H1 (cell line): Measurements from ENCODE around the gene MACROD2. TPM values are rescaled to one million over a fixed set of nuclear protein-coding genes. Genes with fewer than 3 reads are reported as not detected.

Experiments used
- CTCF ChIA-PET: fragments of 300-600 bp; sonication (Branson Sonifier 250); formaldehyde crosslinking; loops from one replicate; lab custom pipeline; 2021; ENCODE audit not compliant: partially characterized antibody; lab: Charles Lee
- POLR2A ChIA-PET: fragments of 300-600 bp; sonication (Branson Sonifier 250); formaldehyde crosslinking; loops from one replicate; lab custom pipeline; 2021; ENCODE audit warnings: inconsistent platforms; ENCODE audit not compliant: partially characterized antibody; lab: Charles Lee
- DNase-seq, 2 experiments: peaks; one replicate each; pipeline versions ENCODE4 v3.0.0 to v3.0.0-alpha.2; 2010 to 2022; ENCODE audit warnings: low spot score in 2 of 2, low read depth in 1 of 2, mixed read lengths in 1 of 2
- FAIRE-seq: peaks from 2 replicates; lab custom pipeline; 2011; peaks lifted over from hg19 to GRCh38; lab: Jason Lieb, UNC
- H2AFZ ChIP-seq: 2 replicates; pipeline ENCODE4 v1.8.1; 2012; ENCODE audit warnings: low read length, inconsistent platforms
- H2AK5ac ChIP-seq: 2 replicates; pipeline ENCODE4 v1.6.1; 2013; ENCODE audit warnings: low read depth, low read length
- H2BK120ac ChIP-seq: replicated peaks from 2 replicates; pipeline ENCODE3; 2013; ENCODE audit warnings: low read depth, low read length, inconsistent platforms
- H2BK12ac ChIP-seq: 2 replicates; pipeline ENCODE4 v1.6.1; 2013; ENCODE audit warnings: low read depth, low read length
- H2BK15ac ChIP-seq: 2 replicates; pipeline ENCODE4 v1.6.1; 2013; ENCODE audit warnings: low read length
- H2BK20ac ChIP-seq: 2 replicates; pipeline ENCODE4 v1.6.1; 2013; ENCODE audit warnings: low read length
- H2BK5ac ChIP-seq: 2 replicates; pipeline ENCODE4 v1.6.1; 2013; ENCODE audit warnings: low read depth, low read length
- H3K14ac ChIP-seq: 2 replicates; pipeline ENCODE4 v1.6.1; 2013; ENCODE audit warnings: inconsistent platforms; ENCODE audit not compliant: insufficient read length
- H3K18ac ChIP-seq: 2 replicates; pipeline ENCODE4 v1.6.1; 2013; ENCODE audit warnings: low read length; ENCODE audit errors: extremely low read depth
- H3K23ac ChIP-seq: 2 replicates; pipeline ENCODE4 v1.6.1; 2013; ENCODE audit warnings: inconsistent platforms; ENCODE audit not compliant: insufficient read length
- H3K23me2 ChIP-seq: 2 replicates; pipeline ENCODE4 v1.6.1; 2013; ENCODE audit warnings: low read depth, low read length
- H3K27ac ChIP-seq: 2 replicates; pipeline ENCODE4 v1.6.1; 2011; ENCODE audit warnings: low read depth, low read length, inconsistent platforms
- H3K27me3 ChIP-seq, 4 experiments: replicated peaks in 1 of 4; 1 replicate in 1 of 4; 2 replicates in 3 of 4; pipeline versions ENCODE4 v1.6.1 to v1.8.1; 2011 to 2013; ENCODE audit warnings: low read length in 3 of 4, mild to moderate bottlenecking in 3 of 4, inconsistent platforms in 2 of 4, mixed read lengths in 2 of 4, moderate library complexity in 1 of 4; ENCODE audit not compliant: control insufficient read depth in 3 of 4, insufficient read depth in 3 of 4; ENCODE audit errors: extremely low read depth in 1 of 4
- H3K36me3 ChIP-seq, 4 experiments: 2 replicates each; pipeline versions ENCODE4 v1.6.1 to v1.8.1; 2011 to 2013; ENCODE audit warnings: mild to moderate bottlenecking in 4 of 4, low read length in 3 of 4, moderate library complexity in 2 of 4, control low read depth in 1 of 4, inconsistent platforms in 1 of 4; ENCODE audit not compliant: insufficient read depth in 4 of 4, control insufficient read depth in 2 of 4
- H3K4ac ChIP-seq: replicated peaks from 2 replicates; pipeline ENCODE3; 2013; ENCODE audit warnings: low read length, low read depth, mixed read lengths, inconsistent platforms; ENCODE audit not compliant: insufficient read length
- H3K4me1 ChIP-seq, 4 experiments: replicated peaks in 1 of 4; 1 replicate in 1 of 4; 2 replicates in 3 of 4; pipeline versions ENCODE4 v1.6.1 to v1.8.1; 2011 to 2013; ENCODE audit warnings: low read length in 3 of 4, inconsistent platforms in 2 of 4, mixed read lengths in 1 of 4; ENCODE audit not compliant: insufficient read depth in 4 of 4, control insufficient read depth in 3 of 4
- H3K4me2 ChIP-seq, 2 experiments: 2 replicates each; pipeline versions ENCODE4 v1.6.1 to v1.8.1; 2011 to 2013; ENCODE audit warnings: low read depth in 2 of 2, low read length in 2 of 2, control low read depth in 1 of 2, inconsistent platforms in 1 of 2, mild to moderate bottlenecking in 1 of 2; ENCODE audit not compliant: insufficient read depth in 1 of 2
- H3K4me3 ChIP-seq, 4 experiments: fragments of 200-600, 300-600 bp in 1 of 4; sonication (generic), shearing (Covaris generic), sonication (Bioruptor Twin) in 1 of 4; 2 replicates each; pipeline versions ENCODE4 v1.5.1 to v1.8.1; 2011 to 2016; ENCODE audit warnings: low read length in 4 of 4, low read depth in 3 of 4, control low read depth in 2 of 4, inconsistent platforms in 2 of 4, mild to moderate bottlenecking in 2 of 4, mixed read lengths in 1 of 4, moderate library complexity in 1 of 4; ENCODE audit not compliant: insufficient read depth in 2 of 4; ENCODE audit errors: extremely low read depth in 1 of 4
- H3K56ac ChIP-seq: replicated peaks from 2 replicates; pipeline ENCODE3; 2013; ENCODE audit warnings: low read depth, mild to moderate bottlenecking, mixed read lengths, low read length, inconsistent platforms; ENCODE audit not compliant: insufficient read length
- H3K79me1 ChIP-seq: 2 replicates; pipeline ENCODE4 v1.6.1; 2013; ENCODE audit warnings: low read depth, low read length, control low read depth
- H3K79me2 ChIP-seq, 2 experiments: 2 replicates each; pipeline versions ENCODE4 v1.6.1 to v1.8.1; 2012 to 2013; ENCODE audit warnings: low read length in 2 of 2, mild to moderate bottlenecking in 2 of 2, inconsistent platforms in 1 of 2; ENCODE audit not compliant: insufficient read depth in 2 of 2, control insufficient read depth in 1 of 2
- H3K9ac ChIP-seq, 4 experiments: replicated peaks in 1 of 4; 1 replicate in 1 of 4; 2 replicates in 3 of 4; pipeline versions ENCODE4 v1.6.1 to v1.8.1; 2011 to 2013; ENCODE audit warnings: low read depth in 3 of 4, low read length in 3 of 4, control low read depth in 2 of 4, mild to moderate bottlenecking in 2 of 4, moderate library complexity in 2 of 4, inconsistent platforms in 1 of 4; ENCODE audit errors: extremely low read depth in 1 of 4
- H3K9me3 ChIP-seq, 2 experiments: 2 replicates each; pipeline versions ENCODE4 v1.6.1 to v1.8.1; 2012 to 2013; ENCODE audit warnings: mild to moderate bottlenecking in 2 of 2, moderate library complexity in 2 of 2, control low read depth in 1 of 2, inconsistent platforms in 1 of 2, low read depth in 1 of 2, low read length in 1 of 2, mixed read lengths in 1 of 2; ENCODE audit not compliant: insufficient read depth in 2 of 2
- H4K20me1 ChIP-seq, 2 experiments: replicated peaks in 1 of 2; 2 replicates each; pipeline versions ENCODE3 to v1.8.1; 2011 to 2013; ENCODE audit warnings: inconsistent platforms in 2 of 2, low read length in 2 of 2, mild to moderate bottlenecking in 1 of 2; ENCODE audit not compliant: insufficient read depth in 2 of 2, control insufficient read depth in 1 of 2
- H4K5ac ChIP-seq: 2 replicates; pipeline ENCODE4 v1.6.1; 2013; ENCODE audit warnings: low read length, low read depth, mixed read lengths, inconsistent platforms; ENCODE audit not compliant: insufficient read length
- H4K8ac ChIP-seq: 2 replicates; pipeline ENCODE4 v1.8.0; 2013; ENCODE audit warnings: mild to moderate bottlenecking, moderate library complexity, low read length, inconsistent platforms; ENCODE audit not compliant: insufficient read depth; ENCODE audit errors: extremely low read depth
- H4K91ac ChIP-seq: replicated peaks from 2 replicates; pipeline ENCODE3; 2013; ENCODE audit warnings: low read length, mixed read lengths, inconsistent platforms; ENCODE audit not compliant: insufficient read length
- BCL11A ChIP-seq, 2 experiments: IDR thresholded peaks; one replicate each; pipeline ENCODE4 v1.6.1; 2011; ENCODE audit warnings: low read depth in 2 of 2, low read length in 2 of 2, mild to moderate bottlenecking in 2 of 2
- CTBP2 ChIP-seq: IDR thresholded peaks from 2 replicates; pipeline ENCODE4 v1.7.0; 2011; ENCODE audit warnings: borderline replicate concordance, mild to moderate bottlenecking, moderate library complexity, mixed read lengths, low read length; ENCODE audit not compliant: insufficient read depth, insufficient read length
- POLR2A ChIP-seq, 2 experiments: IDR thresholded peaks; 1 replicate in 1 of 2; 2 replicates in 1 of 2; pipeline ENCODE4 v1.6.1; 2011; ENCODE audit warnings: low read depth in 2 of 2, low read length in 2 of 2, mild to moderate bottlenecking in 2 of 2; ENCODE audit errors: control extremely low read depth in 1 of 2
- RAD21 ChIP-seq, 2 experiments: IDR thresholded peaks in 1 of 2; conservative IDR thresholded peaks in 1 of 2; 2 replicates each; pipeline ENCODE4 v1.6.1; 2011; ENCODE audit warnings: low read depth in 2 of 2, low read length in 2 of 2, improper control_type of control experiment in 1 of 2, inconsistent platforms in 1 of 2, mild to moderate bottlenecking in 1 of 2, moderate library complexity in 1 of 2
- TAF1 ChIP-seq: IDR thresholded peaks from 2 replicates; pipeline ENCODE4 v1.6.1; 2011; ENCODE audit warnings: mild to moderate bottlenecking, low read depth, low read length
- ZNF274 ChIP-seq: IDR thresholded peaks from 2 replicates; pipeline ENCODE4 v1.7.0; 2012; ENCODE audit warnings: low read length, borderline replicate concordance; ENCODE audit errors: extremely low read depth
- WGBS, 2 experiments: shearing (Covaris generic) in 1 of 2; methylation state at CpG; one replicate each; pipeline versions ENCODE4 v1.1.6 to v1.1.7; 2013 to 2015; ENCODE audit warnings: low lambda C conversion rate in 2 of 2, mixed read lengths in 2 of 2, inconsistent platforms in 1 of 2, low coverage in 1 of 2, missing lambda C conversion rate in 1 of 2; ENCODE audit not compliant: insufficient replicate concordance in 2 of 2, insufficient coverage in 1 of 2, insufficient read length in 1 of 2; ENCODE audit errors: extremely low coverage in 1 of 2, missing lambda C conversion rate in 1 of 2; 5-methylcytosine and 5-hydroxymethylcytosine counted together
- polyA plus RNA-seq, 7 experiments: library from polyadenylated mRNA; depleted of rRNA in 3 of 7; stranded (reverse) in 5 of 7; unstranded in 2 of 7; fragments of >200 nt in 5 of 7; fragments of 200-250 nt in 2 of 7; gene quantifications; 1 replicate in 5 of 7; 2 replicates in 1 of 7; 4 replicates in 1 of 7; pipeline versions ENCODE4 v1.2.1 to v1.2.3, GENCODE V29; 2011 to 2013; ENCODE audit warnings: missing spikeins in 2 of 7, mixed read lengths in 2 of 7
- total RNA-seq: library from RNA; stranded (reverse); fragmentation: NEBNext Ultra II Directional; extraction: Animal tissue kit (Norgen Biotek cat#: 25700); gene quantifications from 2 replicates; pipeline ENCODE4 v1.2.1, GENCODE V29; 2021

The MACROD2 gene
- total and polyA plus RNA-seq, 2 of the 8 experiments (the other 6 are each of a cell fraction or from before 2014, with no cell fraction given), result 0.70 to 3.9 TPM

GRCh38 chr20:15485519-15485918 lies 1490.2 kb downstream of the MACROD2 start:
- Histone ChIP-seq H3K18ac (no peak overlapping the region), H3K23me2 (no peaks in the 10 kb centered on the region), H3K56ac (no peak overlapping the region), H4K5ac (no peak overlapping the region), H3K36me3 (no peaks in the 10 kb centered on the region), H3K9ac (no peak overlapping the region), H4K20me1 (no peaks in the 10 kb centered on the region), H3K23ac (no peak overlapping the region), H3K4ac (no peak overlapping the region), H2BK15ac (no peak overlapping the region), H2AK5ac (no peak overlapping the region), H2BK12ac (no peak overlapping the region), H2BK120ac (no peak overlapping the region), H3K14ac (no peak overlapping the region), H2BK5ac (no peak overlapping the region), H4K8ac (no peak overlapping the region), H3K79me1 (no peaks in the 10 kb centered on the region), H3K4me2 (no peak overlapping the region), H3K27me3 (no peaks in the 10 kb centered on the region), H3K4me1 (peaks cover 0 to 3% (median 0%) of the 10 kb centered on the region in 4 experiments; a peak in 1 of 7 replicates), H3K4me3 (no peak overlapping the region), H2BK20ac (no peak overlapping the region), H3K27ac (no peak overlapping the region), H3K79me2 (no peaks in the 10 kb centered on the region), H2AFZ (no peak overlapping the region), H4K91ac (no peak overlapping the region), H3K9me3 (no peaks in the 10 kb centered on the region)
- 25% methylated on average over 2 of the region's 2 CpGs; no CpG with 5 or more reads in 1 of the 2 experiments for WGBS, 2 experiments
- CTCF ChIA-PET, result interaction anchor here (1.1 kb wide), 1 partner anchor 12 kb away, joined by 3 read pairs; no protein-coding TSS in a partner anchor
- POLR2A ChIA-PET, result no interaction called here
- DNase-seq (no peak), FAIRE-seq (no peak)
- TF ChIP-seq POLR2A (IDR thresholded peaks at IDR 0.05; ENCODE audit: control extremely low read depth in 1 of 2, low read depth in 2 of 2, low read length in 2 of 2), result no peak
- TF ChIP-seq BCL11A (IDR thresholded peaks at IDR 0.05; ENCODE audit: low read depth in 2 of 2, low read length in 2 of 2), result no peak
- TF ChIP-seq RAD21 (IDR thresholded peaks at IDR 0.05 in 1 of 2, conservative IDR thresholded peaks at IDR 0.05 in 1 of 2; ENCODE audit: low read depth in 2 of 2, low read length in 2 of 2), result no peak
- no peak for TF ChIP-seq CTBP2
- no peak for TF ChIP-seq TAF1
- TF ChIP-seq ZNF274, result no peak
